Epidermal melanocyte (primary cell): ENCODE data around the gene SBNO1.
"Not testable (repeated sequence)": the region's sequence is repeated elsewhere in the genome, so short reads cannot be mapped to it uniquely, and the experiment has no call there.

Source experiments
- DNase-seq: peaks from one replicate; pipeline ENCODE4 v3.0.0; 2011; ENCODE audit warnings: low spot score; ENCODE audit not compliant: insufficient read length

Gene SBNO1

DNA sequence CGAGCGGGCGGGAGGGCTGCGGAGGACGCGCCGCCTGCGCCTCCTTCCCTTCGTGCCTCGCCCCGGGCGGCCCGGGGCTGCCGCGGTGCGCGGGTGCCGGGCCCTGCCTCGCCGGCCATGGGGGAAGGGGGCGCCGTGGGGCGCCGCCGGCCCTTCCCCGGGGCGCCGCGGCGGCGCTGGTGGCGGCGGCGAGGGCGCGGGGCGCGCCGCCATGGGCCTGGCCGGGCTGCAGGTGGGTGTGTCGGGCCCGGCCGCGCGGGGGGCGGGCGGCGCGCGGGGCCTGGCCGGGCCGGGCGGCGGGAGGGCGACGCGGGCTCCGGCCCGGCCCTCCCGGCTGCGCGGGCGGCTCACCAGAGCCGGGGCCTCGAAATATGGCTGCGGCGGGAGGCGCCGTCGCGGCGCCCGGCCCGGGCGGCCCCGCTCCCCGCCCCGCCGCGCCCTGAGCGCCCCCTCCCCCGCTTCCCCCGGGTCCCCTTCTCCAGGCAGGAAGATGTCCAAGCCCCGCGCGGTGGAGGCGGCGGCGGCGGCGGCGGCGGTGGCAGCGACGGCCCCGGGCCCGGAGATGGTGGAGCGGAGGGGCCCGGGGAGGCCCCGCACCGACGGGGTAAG lies 24.4 kb upstream of the SBNO1 start:
- no peak for DNase-seq

DNA sequence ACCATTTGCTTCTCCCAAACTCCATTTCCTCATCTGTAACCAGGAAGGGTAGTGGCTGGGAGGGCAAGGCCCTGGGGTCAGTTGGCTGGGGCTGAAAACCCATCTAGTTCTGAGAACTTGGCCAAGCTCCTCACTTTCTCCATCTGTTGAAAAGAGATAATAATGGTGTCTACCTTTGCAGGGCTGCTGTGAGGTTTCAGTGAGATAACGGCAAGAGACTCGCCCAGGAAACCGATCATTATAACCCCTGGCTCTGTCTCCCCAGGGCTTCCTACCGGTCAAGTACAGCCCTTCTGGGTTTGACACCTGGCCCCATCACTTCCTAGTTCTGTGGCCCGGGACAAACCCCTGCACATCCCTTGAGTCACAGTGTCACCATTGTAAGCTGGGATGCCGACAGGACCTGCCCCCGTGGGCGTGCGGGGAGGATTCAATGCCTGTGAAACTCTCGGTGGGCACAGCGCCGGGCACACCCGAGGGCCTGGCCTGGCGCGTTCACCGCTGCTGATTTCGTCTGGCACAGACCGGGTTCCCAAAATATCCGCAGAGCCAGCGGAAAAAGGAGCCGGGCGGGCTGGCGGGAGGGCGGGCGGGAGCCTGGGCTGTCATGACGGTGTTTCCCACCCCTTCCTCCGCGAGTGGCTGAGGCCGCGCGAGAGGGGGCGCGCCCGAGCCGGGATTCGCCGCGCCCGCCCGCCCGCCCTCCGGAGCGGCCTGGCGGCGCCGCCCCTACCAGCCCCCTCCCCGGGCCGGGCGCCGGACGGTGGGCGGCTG lies 23.7 kb upstream of the SBNO1 start:
- peak; percentile 77 for DNase-seq

DNA sequence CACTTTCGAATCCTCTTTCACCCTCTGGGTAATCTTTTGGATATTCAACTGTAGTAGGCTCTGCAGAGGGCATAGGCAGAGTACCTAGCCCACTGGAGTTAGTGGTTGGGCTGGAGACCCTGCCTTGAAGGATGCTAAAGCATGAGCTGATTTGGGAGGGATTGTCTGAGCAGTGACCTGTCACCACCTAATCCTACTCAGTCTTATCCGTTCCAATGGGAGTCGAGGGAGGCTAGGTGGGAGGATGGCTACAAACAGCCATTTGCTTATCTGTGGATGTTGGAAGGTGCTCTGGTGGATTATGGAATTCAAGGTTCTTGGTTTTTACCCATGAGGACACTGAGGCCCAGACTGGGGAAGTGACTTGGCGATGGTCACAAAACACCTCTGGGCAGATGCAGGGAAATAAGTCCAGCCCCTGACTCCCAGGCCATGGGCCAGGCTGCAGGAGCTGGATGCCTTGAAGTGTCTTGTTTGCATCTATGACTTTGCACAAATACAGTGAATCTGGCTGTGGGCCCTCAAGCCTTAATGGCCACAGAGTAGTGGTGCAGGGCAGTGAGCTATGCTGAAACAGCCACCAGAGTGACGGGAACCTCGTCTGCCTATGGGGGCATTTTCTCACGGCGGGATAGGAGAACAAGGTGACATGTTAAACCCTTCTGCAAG lies 23.0 kb upstream of the SBNO1 start:
- DNase-seq: no peak

DNA sequence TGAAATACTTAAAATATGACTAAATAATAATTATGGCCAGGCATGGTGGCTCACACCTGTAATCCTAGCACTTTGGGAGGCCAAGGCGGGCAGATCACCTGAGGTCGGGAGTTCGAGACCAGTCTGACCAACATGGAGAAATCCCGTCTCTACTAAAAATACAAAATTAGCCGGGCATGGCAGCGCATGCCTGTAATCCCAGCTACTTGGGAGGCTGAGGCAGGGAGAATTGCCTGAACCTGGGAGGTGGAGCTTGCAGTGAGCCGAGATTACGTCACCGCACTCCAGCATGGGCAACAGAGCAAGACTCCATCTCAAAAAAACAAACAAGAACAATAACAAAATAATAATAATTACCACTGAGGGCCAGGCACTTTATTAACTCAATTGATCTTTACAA lies 20.9 kb upstream of the SBNO1 start:
- DNase-seq: not testable (repeated sequence)

DNA sequence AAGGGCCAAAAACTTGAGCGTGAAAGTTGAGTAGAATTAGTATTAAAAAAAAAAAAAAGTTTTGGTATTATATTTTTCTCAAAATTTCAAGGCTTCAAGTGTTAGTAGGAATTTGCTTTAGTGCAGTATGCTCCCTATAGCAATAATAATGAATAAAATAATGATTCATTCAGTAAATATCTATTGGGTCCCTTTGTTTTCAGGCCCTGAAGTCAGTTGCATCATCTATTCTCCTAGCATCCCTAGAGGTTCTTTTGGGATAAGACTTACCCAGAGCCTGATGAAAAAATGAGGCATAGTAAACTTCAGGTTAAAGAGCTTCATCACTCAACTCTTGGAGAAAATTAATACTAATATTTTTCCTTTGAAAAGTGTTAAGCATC lies 20.3 kb upstream of the SBNO1 start:
- no peak for DNase-seq

DNA sequence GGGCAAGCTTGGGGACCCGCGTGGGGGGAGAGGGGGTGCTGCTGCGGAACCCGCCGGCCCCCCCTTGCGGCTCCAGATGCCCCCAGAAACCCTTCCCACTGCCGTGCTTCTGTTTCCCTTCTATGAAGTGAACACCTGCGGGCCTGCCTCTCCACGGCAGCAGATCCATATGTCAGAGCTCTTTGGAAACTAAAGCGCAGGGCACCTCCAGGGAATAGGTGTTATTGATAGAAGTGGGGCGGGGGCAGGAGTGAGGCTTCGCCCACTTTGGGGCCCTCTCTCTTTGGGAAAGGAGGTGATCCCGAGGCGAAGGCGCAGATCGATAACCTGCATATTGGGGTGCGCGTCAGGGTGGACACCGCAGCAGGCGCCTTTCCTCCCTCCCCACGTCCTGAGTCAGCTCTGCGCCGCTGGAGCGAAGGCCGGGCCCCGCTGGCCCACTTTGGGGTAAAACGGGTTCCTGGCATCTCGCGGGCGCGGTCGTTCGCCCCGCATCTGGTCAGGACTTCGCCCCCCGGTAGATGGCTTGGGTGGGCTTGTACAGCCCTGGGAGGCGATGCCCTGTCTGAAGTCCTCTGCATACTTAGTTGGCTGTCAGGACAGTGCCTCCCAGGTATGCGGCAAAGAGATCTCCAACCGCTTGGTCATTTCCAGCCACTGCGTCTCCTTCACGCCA lies 19.8 kb upstream of the SBNO1 start:
- no peak for DNase-seq

DNA sequence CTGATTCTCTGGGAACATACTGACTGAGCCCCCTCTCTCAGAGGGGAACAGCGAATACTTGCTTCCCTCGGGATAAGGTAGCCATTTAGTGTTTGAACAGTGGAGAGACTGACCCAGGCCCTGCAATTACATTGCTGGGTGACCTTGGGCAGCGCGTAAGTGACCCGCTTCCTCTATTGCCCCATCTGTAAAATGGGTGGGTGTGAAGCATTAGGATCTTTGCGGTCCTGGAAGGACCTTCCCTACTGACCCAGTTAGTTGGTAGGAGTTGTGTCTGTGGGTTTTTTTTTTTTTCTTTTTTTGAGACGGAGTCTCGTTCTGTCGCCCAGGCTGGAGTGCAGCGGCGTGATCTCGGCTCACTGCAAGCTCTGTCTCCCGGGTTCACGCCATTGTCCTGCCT lies 18.0 kb upstream of the SBNO1 start:
- no peak for DNase-seq

DNA sequence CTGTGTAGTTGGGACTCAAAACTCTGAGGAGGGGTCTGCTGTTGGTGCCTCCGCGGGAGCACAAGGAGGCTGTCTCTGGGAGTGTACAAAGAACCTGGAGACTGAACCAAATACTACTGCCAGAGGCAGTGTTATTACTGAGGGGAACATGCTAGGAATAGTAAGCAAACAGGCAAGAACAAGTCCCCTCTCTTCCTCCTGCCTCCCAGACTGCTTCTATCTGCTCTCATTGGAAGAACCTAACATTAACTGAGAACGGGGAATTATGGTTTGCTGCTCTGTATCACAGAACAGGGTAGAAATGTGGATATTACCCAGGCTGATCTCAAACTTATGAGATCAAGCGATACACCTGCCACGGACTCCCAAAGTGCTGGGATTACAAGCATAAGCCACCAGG lies 14.7 kb upstream of the SBNO1 start:
- DNase-seq: no peak

DNA sequence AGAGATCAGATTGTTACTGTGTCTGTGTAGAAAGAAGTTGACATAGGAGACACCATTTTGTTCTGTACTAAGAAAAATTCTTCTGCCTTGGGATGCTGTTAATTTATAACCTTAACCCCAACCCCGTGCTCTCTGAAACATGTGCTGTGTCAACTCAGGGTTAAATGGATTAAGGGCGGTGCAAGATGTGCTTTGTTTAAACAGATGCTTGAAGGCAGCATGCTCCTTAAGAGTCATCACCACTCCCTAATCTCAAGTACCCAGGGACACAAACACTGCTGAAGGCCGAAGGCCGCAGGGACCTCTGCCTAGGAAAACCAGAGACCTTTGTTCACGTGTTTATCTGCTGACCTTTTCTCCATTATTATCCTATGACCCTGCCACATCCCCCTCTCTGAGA lies 7.8 kb upstream of the SBNO1 start:
- DNase-seq: not testable (repeated sequence)

DNA sequence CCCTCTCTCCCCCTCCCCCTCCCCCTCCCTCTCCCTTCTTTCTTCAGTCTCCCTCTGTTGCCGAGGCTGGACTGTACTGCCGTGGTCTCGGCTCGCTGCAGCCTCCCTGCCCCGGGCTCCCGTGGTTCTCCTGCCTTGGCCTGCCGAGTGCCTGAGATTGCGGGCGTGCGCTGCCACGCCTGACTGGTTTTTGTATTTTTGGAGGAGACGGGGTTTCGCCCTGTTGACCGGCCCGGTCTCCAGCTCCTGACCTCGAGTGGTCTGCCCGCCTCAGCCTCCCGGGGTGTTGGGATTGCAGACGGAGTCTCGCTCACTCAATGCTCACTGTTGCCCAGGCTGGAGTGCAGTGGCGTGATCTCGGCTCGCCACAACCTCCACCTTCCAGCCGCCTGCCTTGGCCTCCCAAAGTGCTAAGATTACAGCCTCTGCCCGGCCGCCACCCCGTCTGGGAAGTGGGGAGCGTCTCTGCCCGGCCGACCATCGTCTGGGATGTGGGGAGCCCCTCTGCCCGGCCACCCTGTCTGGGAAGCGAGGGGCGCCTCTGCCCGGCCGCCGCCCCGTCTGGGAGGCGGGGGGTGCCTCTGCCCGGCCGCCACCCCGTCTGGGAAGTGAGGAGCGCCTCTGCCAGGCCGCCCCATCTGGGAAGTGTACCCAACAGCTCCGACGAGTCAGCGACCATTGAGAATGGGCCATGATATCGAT lies 7.2 kb upstream of the SBNO1 start:
- not testable (repeated sequence) for DNase-seq

DNA sequence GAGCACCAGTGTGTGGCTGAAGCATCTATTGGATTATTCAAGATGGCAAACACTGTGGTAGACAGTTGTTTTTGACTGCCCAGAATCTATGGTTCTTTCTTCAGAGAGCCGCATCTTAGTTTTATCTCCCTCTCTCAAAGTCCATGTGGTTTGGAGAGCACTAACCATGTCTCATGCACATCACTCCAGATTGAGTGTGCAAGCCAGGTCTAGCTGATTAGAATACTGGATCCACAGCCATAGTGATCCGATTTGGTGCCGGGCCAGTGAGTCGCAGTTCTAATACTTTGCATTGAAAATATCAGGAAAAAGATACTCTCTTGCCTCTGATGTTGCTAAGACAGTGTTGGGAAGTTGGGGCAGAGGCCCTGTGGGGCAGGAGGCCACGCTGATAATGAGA lies 4.6 kb upstream of the SBNO1 start:
- DNase-seq: no peak

DNA sequence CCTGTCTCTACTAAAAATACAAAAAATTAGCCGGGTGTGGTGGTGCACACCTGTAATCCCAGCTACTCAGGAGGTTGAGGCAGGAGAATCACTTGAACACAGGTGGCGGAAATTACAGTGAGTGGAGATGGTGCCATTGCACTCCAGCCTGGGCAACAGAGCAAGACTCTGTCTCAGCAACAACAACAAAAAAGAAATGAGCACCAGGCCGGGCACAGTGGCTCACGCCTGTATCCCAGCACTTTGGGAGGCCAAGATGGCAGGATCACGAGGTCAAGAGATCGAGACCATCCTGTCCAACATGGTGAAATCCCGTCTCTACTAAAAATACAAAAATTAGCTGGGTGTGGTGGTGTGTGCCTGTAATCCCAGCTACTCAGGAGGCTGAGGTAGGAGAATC lies 3.8 kb upstream of the SBNO1 start:
- DNase-seq: not testable (repeated sequence)

DNA sequence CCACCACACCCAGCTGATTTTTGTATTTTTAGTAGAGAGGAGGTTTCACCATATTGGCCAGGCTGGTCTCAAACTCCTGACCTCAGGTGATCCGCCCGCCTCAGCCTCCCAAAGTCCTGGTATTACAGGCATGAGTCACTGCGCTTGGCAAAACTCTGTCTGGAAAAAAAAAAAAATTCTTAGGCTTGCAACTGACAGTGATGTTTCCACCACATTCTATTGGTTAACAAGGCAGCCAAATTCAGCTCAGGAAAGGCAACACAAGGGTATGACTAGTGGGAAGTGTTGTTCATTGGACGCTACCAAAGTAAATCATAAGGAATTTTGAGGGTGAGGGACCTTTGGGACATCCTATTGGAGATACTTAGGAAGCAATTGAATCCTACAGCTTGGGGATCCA lies 2.9 kb upstream of the SBNO1 start:
- DNase-seq: no peak

DNA sequence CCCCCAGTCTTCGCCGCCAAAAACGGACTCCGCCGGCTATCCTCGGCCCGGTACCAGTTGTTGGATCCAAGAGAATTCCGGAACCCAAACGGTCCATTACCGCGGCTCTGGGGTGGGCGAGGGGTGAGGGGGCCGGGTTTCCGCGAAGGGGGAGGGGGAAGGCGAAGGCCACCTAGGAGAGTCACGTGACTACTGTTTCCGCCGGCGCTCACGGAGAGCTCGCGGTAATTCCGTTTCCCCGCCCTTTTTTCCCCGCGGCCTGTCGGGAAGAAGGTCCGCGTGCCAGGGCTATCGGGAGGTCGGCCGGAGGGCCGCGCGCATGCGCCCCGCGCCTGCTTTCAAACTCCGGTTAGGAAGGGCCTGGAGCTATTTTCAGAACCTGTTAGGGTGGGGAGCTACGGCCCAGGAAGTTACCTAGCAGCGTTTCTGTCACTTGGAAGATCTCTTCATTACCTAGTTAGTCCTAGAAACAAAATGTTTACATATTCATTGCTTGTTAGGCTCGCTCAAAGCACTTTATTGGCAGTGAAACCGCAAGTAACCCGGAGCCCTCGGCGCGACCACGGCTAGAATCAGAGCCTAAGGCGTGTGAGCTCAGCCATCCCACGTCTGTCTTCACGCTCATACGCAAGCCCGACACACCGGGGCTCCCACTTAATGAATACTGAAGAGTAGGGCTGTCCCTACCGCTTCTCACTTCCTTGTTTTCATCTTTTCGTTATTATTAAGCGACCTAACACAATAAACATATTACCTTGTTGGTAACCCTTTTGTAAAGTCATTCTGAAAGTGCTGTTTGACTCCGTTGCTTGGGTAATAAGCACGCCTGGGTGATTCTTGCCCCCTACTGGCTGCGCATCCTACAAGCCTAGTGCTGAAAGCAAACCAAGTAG lies 624 bp upstream of the SBNO1 start:
- DNase-seq: peak; percentile 98

DNA sequence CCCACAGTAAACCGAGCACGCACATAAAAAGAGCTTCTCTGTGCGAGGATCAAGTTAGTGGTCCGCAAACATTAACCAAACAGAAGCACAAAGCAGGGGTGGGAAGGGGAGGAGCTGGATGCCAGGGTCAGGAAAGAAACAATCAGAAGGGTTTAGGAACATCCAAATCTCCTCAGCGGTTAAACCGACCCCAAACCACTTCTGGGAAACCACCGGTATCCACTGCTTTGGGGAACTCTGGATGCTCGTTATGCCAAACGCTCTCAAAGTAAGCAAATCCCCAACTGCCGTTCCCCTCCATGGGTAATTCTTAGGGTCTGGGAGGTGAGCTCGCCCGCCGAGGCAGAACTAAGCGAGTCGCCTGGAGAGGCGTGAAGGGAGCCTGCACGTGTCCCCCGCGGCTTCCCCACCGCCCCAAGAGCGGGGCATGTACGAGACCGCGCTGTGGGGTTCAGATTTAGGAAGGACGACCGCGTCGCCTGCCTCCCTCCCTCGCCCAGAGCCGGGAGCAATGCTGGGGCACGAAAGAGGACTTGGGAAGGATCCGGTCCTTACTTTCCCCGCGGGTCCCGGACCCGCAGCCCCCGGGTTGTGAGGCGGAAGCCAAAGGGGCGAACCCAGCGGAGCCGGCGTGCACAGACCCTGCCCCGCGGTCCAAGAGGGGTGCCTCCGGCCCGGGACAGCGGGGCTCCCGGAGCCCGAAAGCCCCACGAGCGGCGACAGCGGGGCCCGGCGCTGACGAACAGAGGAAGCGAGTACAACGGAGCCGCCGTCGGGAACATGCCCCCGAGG lies 711 bp downstream of the SBNO1 start:
- DNase-seq: no peak

DNA sequence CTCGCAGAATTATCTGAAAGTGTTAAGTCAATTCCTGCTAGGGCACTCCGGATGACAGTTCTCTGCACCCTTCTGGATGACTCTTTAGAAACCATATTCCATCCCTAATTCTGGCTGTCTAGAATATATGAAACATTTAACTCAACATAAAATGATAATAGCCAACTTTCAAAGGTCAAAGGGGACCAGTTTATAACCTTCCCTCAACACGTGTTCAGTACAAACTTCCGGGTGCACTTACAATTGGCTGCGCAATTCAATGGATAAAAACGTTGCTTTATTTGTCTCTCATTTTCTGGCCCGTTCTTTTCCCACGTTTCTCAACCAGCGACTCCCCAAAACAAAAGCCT lies 1.3 kb downstream of the SBNO1 start:
- no peak for DNase-seq

DNA sequence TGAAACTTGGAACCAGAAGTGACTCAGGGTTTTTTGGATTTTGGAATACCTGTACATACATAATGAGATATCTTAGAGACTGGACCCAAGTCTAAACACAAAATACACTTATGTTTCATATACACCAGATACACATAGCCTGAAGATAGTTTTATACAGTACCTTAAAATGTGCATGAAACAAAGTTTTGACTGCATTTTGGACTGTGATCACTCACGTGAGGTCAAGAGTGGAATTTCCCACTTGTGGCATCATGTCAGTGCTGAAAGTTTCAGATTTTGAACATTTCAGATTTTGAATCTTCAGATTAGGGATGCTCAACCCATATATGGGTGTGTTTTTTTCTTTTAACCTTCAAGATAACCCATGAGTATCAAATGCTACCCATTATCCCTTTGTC lies 6.6 kb downstream of the SBNO1 start:
- DNase-seq: no peak

DNA sequence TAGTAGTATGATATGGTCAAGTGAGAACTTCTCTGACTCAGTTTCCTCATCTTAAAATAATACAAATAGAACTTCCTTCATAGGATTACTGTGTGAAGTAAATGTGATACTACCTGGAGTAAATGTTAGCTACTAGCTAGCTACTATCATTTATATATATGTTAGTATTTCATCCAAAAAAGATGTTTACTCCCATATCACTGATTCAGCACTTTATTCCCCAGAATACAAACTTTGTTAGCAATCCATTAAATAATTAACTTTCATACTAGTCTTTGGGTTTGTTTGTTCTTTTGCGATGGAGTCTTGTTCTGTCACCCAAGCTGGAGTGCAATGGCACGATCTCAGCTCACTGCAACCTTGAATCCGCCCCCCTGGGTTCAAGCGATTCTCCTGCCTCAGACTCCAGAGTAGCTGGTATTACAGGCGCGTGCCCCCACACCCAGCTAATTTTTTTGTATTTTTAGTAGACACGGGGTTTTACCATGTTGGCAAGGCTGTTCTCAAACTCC lies 8.4 kb downstream of the SBNO1 start:
- DNase-seq: no peak

DNA sequence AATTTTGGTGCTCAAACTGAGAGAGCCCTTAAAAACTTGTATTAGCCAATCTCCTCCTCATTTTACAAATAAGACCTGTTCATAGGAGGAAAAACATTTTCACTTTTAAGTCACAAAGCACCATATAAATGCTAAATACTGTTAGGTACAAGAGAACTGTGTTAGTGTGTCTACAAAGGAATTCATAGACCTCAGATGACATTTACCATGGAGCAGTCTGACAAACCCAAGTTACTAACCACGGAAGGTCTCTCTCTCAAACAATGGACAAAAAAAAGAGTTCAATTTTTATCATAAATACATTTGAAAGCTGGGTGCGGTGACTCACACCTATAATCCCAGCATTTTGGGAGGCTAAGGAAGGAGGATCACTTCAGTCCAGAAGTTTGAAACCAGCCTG lies 10.0 kb downstream of the SBNO1 start:
- no peak for DNase-seq

DNA sequence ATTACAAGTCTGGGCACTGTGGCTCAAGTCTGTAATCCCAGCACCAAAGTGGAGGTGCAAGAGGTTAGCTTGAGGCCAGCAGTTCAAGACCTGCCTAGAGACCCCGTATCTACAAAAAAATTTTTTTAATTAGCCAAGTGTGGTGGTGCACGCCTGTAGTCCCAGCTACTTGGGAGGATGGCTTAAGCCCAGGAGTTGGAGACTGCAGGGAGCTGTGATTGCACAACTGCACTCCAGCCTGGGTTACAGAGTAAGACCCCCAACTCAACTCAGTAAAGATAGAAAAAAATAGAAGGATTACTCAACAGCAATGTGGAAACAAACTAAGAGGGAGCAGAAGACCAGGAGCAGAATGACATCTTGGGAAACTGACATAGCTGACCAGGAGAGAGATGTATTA lies 13.3 kb downstream of the SBNO1 start:
- DNase-seq: no peak
